HEK293T (cell line): ENCODE measurements around the gene USP5.

Source experiments
- CTCF ChIA-PET: fragments of 350-600 bp; formaldehyde crosslinking; extraction: SDS; loops from one replicate; lab custom pipeline; 2021; ENCODE audit warnings: antibody characterized with exemption, inconsistent platforms; lab: Yijun Ruan, JAX
- POLR2A ChIA-PET: fragments of 350-600 bp; formaldehyde crosslinking; extraction: SDS; loops from one replicate; lab custom pipeline; 2020; ENCODE audit warnings: antibody characterized with exemption, inconsistent platforms; lab: Yijun Ruan, JAX
- DNase-seq: peaks from one replicate; pipeline ENCODE4 v3.0.0; 2012; ENCODE audit warnings: mixed read lengths; ENCODE audit errors: extremely low spot score
- ARNT ChIP-seq: fragments of 450-650 bp; IDR thresholded peaks from 2 replicates; pipeline ENCODE4 v1.6.1; 2017; ENCODE audit warnings: mild to moderate bottlenecking
- BHLHE40 ChIP-seq: fragments of 450-650 bp; IDR thresholded peaks from 2 replicates; pipeline ENCODE4 v1.6.1; 2016; ENCODE audit warnings: mild to moderate bottlenecking, moderate library complexity, borderline replicate concordance
- CTBP1 ChIP-seq: fragments of 450-650 bp; IDR thresholded peaks from 2 replicates; pipeline ENCODE4 v1.6.1; 2016; ENCODE audit warnings: borderline replicate concordance
- ELF4 ChIP-seq: fragments of 450-650 bp; IDR thresholded peaks from 2 replicates; pipeline ENCODE4 v1.6.1; 2017; ENCODE audit warnings: antibody characterized with exemption
- FOXA1 ChIP-seq: fragments of 450-650 bp; IDR thresholded peaks from 2 replicates; pipeline ENCODE4 v1.6.1; 2016; ENCODE audit warnings: mild to moderate bottlenecking
- FOXK2 ChIP-seq: fragments of 450-650 bp; IDR thresholded peaks from 2 replicates; pipeline ENCODE4 v1.6.1; 2016; ENCODE audit warnings: mild to moderate bottlenecking
- FOXM1 ChIP-seq: fragments of 450-650 bp; IDR thresholded peaks from 2 replicates; pipeline ENCODE4 v1.6.1; 2017; ENCODE audit warnings: mild to moderate bottlenecking, borderline replicate concordance
- HDGF ChIP-seq: fragments of 450-650 bp; IDR thresholded peaks from 2 replicates; pipeline ENCODE4 v1.6.1; 2017; ENCODE audit warnings: antibody characterized with exemption, borderline replicate concordance
- L3MBTL2 ChIP-seq: fragments of 450-650 bp; conservative IDR thresholded peaks from 2 replicates; pipeline ENCODE4 v1.6.1; 2016; ENCODE audit warnings: mild to moderate bottlenecking
- LEF1 ChIP-seq: fragments of 450-650 bp; IDR thresholded peaks from 2 replicates; pipeline ENCODE4 v1.6.1; 2017; ENCODE audit warnings: mild to moderate bottlenecking, borderline replicate concordance
- NFRKB ChIP-seq: fragments of 450-650 bp; IDR thresholded peaks from 2 replicates; pipeline ENCODE4 v1.6.1; 2016; ENCODE audit warnings: mild to moderate bottlenecking, moderate library complexity
- SUZ12 ChIP-seq: fragments of 450-650 bp; IDR thresholded peaks from 2 replicates; pipeline ENCODE4 v1.6.1; 2016; ENCODE audit warnings: mild to moderate bottlenecking
- TARDBP ChIP-seq: fragments of 450-650 bp; IDR thresholded peaks from 2 replicates; pipeline ENCODE4 v1.6.1; 2016
- ZNF384 ChIP-seq: fragments of 450-650 bp; IDR thresholded peaks from 2 replicates; pipeline ENCODE4 v1.6.1; 2016
- TF ChIP-seq, protein P1 (sequence below): fragments of 450-650 bp; IDR thresholded peaks from 2 replicates; pipeline ENCODE4 v1.6.1; 2016

USP5 gene

GRCh38 chr12:6825398-6826124 lies 26.4 kb upstream of the USP5 start:
- ChIA-PET CTCF (interaction anchor here (0.5 to 2.5 kb wide), 15 partner anchors 8 to 455 kb away, joined by 3 to 28 read pairs (median 3); partner anchors contain the start of genes CDCA3, MLF2 and PTMS), POLR2A (interaction anchor here (1.0 to 5.7 kb wide), 9 partner anchors 15 to 136 kb away, joined by 3 to 73 read pairs (median 8); partner anchors contain the start of genes CDCA3, COPS7A, GNB3 and MLF2)
- no peak for TF ChIP-seq HDGF
- TF ChIP-seq ELF4 = no peak
- no peak for TF ChIP-seq FOXA1
- TF ChIP-seq L3MBTL2 = no peak
- TF ChIP-seq TARDBP = no peak
- no peak for TF ChIP-seq LEF1
- no peak for TF ChIP-seq CTBP1
- TF ChIP-seq FOXK2 = no peak
- TF ChIP-seq SUZ12 = no peak
- no peak for TF ChIP-seq BHLHE40
- TF ChIP-seq FOXM1 = no peak
- DNase-seq = peak; percentile 85

DNA sequence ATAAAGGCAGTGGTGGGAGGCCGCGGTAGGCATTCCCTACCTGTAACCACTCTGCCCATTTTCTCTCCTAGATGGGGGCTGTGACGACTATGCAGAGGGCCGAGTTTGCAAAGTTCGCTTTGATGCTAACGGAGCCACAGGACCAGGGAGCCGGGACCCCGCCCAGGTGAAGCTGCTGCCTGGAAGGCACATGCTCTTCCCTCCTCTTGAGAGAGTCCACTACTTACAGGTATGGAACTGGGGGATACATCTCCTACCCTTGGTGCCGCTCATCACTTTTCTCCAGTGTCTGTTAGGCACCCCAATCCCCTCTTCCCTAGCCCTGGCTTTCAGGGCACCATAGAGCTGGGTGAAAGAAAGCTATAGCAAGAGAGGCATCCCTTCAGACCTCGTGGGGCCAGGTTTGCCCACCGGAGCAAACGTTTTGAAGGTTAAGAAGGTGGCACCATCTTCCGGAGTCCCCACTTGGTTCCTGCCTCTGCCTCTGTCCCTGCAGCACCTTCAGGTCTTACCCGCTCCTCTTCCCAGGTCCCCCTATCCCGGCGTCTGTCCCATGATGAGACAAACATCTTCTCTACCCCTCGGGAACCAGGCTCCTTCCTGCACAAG lies 25.7 kb upstream of the USP5 start:
- no peak for TF ChIP-seq CTBP1
- TF ChIP-seq HDGF = no peak
- no peak for TF ChIP-seq FOXA1
- TF ChIP-seq, protein P1, sequence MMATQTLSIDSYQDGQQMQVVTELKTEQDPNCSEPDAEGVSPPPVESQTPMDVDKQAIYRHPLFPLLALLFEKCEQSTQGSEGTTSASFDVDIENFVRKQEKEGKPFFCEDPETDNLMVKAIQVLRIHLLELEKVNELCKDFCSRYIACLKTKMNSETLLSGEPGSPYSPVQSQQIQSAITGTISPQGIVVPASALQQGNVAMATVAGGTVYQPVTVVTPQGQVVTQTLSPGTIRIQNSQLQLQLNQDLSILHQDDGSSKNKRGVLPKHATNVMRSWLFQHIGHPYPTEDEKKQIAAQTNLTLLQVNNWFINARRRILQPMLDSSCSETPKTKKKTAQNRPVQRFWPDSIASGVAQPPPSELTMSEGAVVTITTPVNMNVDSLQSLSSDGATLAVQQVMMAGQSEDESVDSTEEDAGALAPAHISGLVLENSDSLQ = no peak
- TF ChIP-seq FOXK2 = no peak
- no peak for TF ChIP-seq ZNF384
- ChIA-PET CTCF (interaction anchor here (1.6 to 2.5 kb wide), 3 partner anchors 68 to 73 kb away, joined by 7 to 28 read pairs (median 10); partner anchors contain the start of gene MLF2), POLR2A (interaction anchor here (1.7 to 5.5 kb wide), 4 partner anchors 14 to 103 kb away, joined by 8 to 49 read pairs (median 36); partner anchors contain the start of genes CDCA3, COPS7A, GNB3 and MLF2)
- no peak for DNase-seq

GRCh38 chr12:6826734-6827436 lies 25.1 kb upstream of the USP5 start:
- no peak for TF ChIP-seq ARNT
- no peak for TF ChIP-seq ZNF384
- no peak for TF ChIP-seq NFRKB
- TF ChIP-seq HDGF = no peak
- no peak for TF ChIP-seq FOXA1
- no peak for TF ChIP-seq LEF1
- no peak for TF ChIP-seq FOXM1
- TF ChIP-seq ELF4 = no peak
- TF ChIP-seq, protein P1 = no peak
- POLR2A ChIA-PET = interaction anchor here (0.6 to 5.5 kb wide), 11 partner anchors 14 to 208 kb away, joined by 3 to 49 read pairs (median 6); partner anchors contain the start of genes CDCA3, COPS7A, GNB3 and MLF2
- no peak for DNase-seq
- CTCF ChIA-PET = interaction anchor here (0.5 to 2.0 kb wide), 3 partner anchors 9 to 217 kb away, joined by 3 to 10 read pairs (median 4); partner anchors contain the start of gene MLF2

DNA sequence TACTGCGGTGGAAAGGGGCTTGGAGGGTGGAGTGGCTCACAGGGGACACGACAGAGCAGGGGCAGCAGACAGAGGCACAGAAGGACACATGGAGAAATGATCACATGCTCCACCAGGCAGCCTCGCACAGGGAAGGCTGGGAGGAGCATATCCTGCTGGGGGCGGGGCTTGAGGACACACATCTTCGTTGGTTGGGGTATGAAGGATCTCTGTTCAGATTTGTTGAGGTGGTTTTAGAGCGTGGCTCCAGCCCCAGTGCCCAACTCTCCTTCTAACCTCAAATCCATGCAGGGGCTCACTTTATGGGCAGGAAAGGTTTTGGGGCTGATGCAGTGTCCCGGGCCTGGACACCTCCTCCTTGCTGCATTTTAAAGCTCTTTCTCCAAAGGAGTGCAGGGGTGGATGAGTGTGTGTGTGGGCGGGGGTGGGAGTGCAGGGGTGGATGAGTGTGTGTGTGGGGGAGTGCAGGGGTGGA lies 24.5 kb upstream of the USP5 start:
- DNase-seq = peak; percentile 84
- ChIA-PET CTCF (interaction anchor here (0.6 to 2.0 kb wide), 3 partner anchors 9 to 74 kb away, joined by 3 to 10 read pairs (median 3); partner anchors contain the start of genes MLF2 and PTMS), POLR2A (interaction anchor here (0.6 to 5.5 kb wide), 14 partner anchors 13 to 290 kb away, joined by 3 to 49 read pairs (median 4); partner anchors contain the start of genes CDCA3, COPS7A, GNB3 and MLF2)
- TF ChIP-seq FOXA1 = no peak
- no peak for TF ChIP-seq ELF4
- TF ChIP-seq L3MBTL2 = peak; percentile 45; the same call in 1 of the 2 replicates

- TF ChIP-seq ARNT (no peak), L3MBTL2 (peak; percentile 51)
- POLR2A ChIA-PET = interaction anchor here (0.5 to 5.5 kb wide), 17 partner anchors 12 to 291 kb away, joined by 3 to 49 read pairs (median 4); partner anchors contain the start of genes C12orf57, CDCA3, COPS7A and GNB3
- CTCF ChIA-PET = interaction anchor here (1.2 to 2.0 kb wide), 3 partner anchors 24 to 75 kb away, joined by 3 to 10 read pairs (median 4); partner anchors contain the start of genes MLF2, PTMS and USP5
- peak; percentile 46 for DNase-seq
Measured at GRCh38 chr12:6827982-6828780, 23.8 kb upstream of the USP5 start, which contains the start of gene P3H3. P3H3 (plus strand) TSS chr12:6828407; CDS start chr12:6828441, 34 bp downstream.
